Testis (tissue), 2 donors: Measurements from ENCODE around the gene SLC4A9.

Experiments used
- POLR2A ChIP-seq: fragments of 450-650 bp; IDR thresholded peaks from one replicate; pipeline ENCODE4 v1.6.1; 2017; ENCODE audit warnings: antibody characterized with exemption, mild to moderate bottlenecking, moderate library complexity
- TF ChIP-seq, protein P1 (sequence below), 3 experiments: fragments of 450-650 bp in 2 of 3; fragments of 200-600 bp in 1 of 3; sonication (generic) in 1 of 3; IDR thresholded peaks; one replicate each; pipeline ENCODE4 v1.5.1; 2016 to 2019; ENCODE audit warnings: antibody characterized with exemption in 3 of 3, mild to moderate bottlenecking in 2 of 3, moderate library complexity in 1 of 3

GRCh38 chr5:140342287-140342686 is 17.7 kb upstream of the SLC4A9 start:
- TF ChIP-seq, protein P1, sequence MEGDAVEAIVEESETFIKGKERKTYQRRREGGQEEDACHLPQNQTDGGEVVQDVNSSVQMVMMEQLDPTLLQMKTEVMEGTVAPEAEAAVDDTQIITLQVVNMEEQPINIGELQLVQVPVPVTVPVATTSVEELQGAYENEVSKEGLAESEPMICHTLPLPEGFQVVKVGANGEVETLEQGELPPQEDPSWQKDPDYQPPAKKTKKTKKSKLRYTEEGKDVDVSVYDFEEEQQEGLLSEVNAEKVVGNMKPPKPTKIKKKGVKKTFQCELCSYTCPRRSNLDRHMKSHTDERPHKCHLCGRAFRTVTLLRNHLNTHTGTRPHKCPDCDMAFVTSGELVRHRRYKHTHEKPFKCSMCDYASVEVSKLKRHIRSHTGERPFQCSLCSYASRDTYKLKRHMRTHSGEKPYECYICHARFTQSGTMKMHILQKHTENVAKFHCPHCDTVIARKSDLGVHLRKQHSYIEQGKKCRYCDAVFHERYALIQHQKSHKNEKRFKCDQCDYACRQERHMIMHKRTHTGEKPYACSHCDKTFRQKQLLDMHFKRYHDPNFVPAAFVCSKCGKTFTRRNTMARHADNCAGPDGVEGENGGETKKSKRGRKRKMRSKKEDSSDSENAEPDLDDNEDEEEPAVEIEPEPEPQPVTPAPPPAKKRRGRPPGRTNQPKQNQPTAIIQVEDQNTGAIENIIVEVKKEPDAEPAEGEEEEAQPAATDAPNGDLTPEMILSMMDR (IDR thresholded peaks at IDR 0.05): no peak
- TF ChIP-seq POLR2A: no peak
